LNCAP (cell line): ENCODE measurements around the gene LY9.

Experiments used
- TF ChIP-seq, protein P1 (sequence below): fragments of 450-650 bp; IDR thresholded peaks from 2 replicates; pipeline ENCODE4 v1.5.1; 2017; ENCODE audit warnings: mild to moderate bottlenecking

The LY9 gene

DNA sequence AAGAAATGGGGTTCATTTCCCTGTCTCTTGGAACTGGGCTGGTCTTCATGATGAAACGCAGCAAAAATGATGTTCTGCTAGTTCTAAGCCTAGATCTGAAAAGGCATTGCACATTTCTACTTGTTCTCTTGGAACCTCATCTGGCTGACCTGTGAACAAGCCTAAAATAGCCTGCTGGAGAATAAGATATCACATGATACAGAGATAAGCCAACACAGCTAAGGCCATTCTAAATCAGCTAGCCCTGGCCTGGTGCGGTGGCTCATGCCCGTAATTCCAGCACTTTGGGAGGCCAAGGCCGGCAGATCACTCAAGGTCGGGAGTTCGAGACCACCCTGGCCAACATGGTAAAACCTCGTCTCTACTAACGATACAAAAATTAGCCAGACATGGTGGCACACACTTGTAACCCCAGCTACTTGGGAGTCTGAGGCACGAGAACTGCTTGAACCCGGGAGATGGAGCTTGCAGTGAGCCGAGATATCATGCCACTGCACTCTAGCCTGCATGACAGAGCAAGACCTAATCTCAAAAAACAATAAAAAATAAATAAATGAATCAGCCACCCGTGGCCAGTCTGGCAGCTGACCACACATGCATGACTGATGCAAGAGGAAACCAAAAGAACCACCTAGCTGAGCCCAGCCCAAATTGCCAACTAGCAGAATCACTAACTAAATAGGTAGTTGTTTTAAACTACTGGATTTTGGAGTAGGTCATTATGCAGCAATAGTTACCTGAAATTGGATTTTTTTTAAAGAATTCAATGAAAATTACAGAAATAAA lies 48.7 kb downstream of the LY9 start:
- TF ChIP-seq, protein P1, sequence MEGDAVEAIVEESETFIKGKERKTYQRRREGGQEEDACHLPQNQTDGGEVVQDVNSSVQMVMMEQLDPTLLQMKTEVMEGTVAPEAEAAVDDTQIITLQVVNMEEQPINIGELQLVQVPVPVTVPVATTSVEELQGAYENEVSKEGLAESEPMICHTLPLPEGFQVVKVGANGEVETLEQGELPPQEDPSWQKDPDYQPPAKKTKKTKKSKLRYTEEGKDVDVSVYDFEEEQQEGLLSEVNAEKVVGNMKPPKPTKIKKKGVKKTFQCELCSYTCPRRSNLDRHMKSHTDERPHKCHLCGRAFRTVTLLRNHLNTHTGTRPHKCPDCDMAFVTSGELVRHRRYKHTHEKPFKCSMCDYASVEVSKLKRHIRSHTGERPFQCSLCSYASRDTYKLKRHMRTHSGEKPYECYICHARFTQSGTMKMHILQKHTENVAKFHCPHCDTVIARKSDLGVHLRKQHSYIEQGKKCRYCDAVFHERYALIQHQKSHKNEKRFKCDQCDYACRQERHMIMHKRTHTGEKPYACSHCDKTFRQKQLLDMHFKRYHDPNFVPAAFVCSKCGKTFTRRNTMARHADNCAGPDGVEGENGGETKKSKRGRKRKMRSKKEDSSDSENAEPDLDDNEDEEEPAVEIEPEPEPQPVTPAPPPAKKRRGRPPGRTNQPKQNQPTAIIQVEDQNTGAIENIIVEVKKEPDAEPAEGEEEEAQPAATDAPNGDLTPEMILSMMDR, result no peak

DNA sequence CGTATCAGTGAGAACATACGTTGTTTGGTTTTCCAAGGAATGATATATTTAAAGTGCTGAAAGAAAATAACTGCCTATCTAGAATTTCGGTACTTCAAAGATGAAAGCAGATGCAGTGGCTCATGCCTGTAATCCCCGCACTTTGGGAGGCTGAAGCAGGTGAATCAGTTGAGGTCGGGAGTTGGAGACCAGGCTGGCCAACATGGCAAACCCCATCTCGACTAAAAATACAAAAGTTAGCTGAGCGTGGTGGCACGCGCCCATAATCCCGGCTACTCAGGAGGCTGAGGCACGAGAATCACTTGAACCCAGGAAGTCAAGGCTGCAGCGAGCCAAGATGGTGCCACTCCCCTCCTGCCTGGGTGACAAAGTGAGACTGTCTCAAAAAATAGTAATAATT lies 50.3 kb downstream of the LY9 start:
- TF ChIP-seq, protein P1, result no peak

DNA sequence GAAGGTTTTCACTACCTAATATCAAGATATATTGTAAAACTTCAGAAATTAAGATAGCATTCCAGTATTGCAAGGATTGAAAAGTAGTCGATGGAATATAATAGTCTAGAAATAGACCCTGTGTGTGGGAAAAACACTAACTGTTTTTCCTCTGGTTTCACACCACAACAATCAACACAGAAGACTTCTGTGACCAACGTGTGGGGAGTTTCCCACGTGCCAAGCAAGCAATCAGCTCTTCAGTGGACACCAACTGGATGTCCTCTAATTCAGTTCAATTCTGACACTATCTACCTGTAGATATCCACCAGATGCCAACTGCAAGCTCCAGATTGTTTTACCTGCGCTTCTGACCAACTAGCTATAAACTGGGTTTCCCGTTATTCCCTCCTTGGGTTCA lies 54.6 kb downstream of the LY9 start:
- TF ChIP-seq, protein P1, result no peak

DNA sequence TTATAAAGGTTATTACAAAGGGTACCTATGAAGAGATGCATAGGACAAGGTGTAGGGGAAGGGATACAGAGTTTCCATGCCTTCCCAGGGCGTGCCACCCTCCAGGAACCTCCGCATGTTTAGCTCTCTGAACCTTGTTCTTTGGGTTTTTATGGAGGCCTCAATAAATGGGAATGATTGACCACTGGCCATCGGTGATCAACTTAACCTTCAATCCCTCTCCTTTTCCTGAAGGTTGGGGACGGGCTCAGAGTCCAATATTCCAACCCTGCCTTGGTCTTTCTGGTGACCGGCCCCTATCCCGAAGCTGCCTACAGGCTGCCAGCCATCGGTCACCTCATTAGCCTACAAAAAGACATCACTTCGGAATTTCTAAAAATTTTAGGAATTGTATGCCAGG lies 55.0 kb downstream of the LY9 start:
- TF ChIP-seq, protein P1, result no peak

DNA sequence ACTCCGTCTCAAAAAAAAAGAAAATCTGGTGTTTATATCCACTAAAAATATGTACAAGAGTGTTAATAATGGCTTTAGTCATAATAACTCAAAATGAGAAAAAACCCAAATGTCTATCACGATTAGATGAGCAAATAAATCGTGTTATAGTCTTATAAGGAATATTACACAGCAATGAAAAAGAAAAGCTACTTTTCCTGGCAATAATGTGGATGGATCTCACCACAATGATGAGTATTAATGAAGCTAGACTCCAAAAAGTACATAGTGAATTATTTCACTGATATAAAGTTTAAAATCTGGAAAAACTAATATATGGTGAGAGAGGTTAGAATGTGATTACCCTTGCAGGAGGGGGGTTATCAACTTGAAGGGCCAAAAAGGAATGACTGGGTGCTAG lies 57.0 kb downstream of the LY9 start:
- TF ChIP-seq, protein P1, result no peak

DNA sequence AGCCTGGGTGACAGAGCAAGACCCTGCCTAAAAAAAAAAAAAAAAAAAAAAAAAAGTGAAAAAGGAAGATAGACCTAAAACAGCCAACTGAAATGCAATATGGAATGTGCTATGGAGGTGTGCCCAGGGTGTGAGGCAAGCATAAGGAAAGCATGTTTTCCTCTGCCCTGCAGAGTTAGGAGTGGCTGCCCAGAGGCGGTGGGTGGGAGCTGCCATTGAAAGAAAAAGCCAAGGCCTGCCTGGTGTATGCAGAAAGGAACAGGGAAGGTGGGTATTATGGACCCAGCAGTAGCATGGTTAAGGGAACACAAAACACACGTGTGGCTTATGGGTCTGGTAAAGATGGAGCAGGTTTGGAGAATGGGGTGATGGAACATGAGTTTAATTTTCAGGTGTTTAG lies 57.8 kb downstream of the LY9 start:
- TF ChIP-seq, protein P1, result no peak

DNA sequence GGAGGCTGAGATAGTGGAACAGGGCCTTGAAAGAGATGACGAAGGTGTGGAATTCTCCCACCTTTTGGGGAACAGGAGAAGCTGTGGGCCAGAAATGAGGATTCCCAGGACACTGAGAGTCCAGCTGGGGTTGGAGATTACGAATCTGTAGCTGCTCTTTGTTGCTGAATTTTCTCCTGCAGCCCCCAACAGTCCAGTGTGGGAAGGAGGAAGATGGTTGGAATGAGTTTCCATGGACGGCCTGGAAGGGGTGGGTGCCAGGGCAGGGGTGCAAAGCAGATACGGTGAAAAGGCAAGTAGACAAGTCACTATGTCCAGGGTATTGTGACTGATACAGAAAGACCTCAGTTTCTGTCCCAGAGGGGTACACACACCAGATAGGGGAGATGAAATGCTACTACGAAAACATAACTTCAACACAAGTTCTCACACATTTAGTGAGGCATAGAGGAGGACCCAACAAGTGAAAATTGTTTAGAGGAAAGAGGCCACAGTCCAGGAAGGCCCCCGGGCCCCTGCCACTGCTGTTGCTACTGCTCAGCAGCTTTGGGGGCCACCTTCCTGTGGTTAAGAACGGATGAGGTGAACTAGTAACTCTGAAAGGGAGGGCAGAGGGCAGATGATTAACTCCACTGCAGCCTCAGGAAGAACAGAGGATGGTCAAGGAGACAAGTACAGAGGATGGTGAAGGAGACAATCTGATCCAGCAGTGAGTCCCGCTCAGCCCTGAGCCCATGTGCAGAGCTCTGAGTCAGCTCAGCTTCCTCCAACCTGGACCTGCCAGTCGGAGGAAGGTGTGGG lies 59.4 kb downstream of the LY9 start:
- TF ChIP-seq, protein P1, result no peak
